PC-9 (cell line): ENCODE measurements around the gene P2RX5.

ENCODE experiments used
- EZH2 ChIP-seq: fragments of 200-600 bp; sonication (generic); IDR thresholded peaks from 2 replicates; pipeline ENCODE4 v1.8.0; 2017; ENCODE audit warnings: antibody characterized with exemption, low read depth
- TF ChIP-seq, protein P1 (sequence below): fragments of 200-600 bp; sonication (generic); conservative IDR thresholded peaks from 2 replicates; pipeline ENCODE4 v1.6.1; 2017; ENCODE audit warnings: mixed run types, antibody characterized with exemption, mild to moderate bottlenecking, moderate library complexity

DNA sequence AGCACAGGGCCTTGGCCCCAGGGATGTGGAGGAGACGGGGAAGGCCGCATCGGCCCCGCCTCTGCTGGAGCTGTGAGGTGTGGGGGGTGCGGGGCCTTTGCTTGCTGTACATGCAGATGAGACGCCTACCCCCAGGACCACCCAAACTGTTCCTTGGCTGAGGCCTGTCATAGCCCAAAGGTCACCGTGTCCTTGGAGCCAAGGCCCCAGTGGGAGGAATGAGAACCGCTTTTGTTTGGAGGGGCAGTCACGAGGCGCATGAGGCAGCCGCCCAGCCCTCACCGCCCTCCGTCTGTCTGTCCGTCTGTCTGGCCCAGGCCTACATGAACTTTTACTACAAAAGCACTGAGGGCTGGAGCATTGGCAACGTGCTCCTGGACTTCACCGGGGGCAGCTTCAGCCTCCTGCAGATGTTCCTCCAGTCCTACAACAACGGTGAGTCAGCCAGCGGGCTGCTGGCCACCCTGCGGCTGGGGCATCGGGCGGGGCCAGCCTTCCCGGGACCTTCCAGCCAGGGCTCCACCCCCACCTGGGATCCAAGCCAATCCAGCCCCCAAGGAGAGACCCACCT is 36.3 kb downstream of the P2RX5 start:
- TF ChIP-seq, protein P1, sequence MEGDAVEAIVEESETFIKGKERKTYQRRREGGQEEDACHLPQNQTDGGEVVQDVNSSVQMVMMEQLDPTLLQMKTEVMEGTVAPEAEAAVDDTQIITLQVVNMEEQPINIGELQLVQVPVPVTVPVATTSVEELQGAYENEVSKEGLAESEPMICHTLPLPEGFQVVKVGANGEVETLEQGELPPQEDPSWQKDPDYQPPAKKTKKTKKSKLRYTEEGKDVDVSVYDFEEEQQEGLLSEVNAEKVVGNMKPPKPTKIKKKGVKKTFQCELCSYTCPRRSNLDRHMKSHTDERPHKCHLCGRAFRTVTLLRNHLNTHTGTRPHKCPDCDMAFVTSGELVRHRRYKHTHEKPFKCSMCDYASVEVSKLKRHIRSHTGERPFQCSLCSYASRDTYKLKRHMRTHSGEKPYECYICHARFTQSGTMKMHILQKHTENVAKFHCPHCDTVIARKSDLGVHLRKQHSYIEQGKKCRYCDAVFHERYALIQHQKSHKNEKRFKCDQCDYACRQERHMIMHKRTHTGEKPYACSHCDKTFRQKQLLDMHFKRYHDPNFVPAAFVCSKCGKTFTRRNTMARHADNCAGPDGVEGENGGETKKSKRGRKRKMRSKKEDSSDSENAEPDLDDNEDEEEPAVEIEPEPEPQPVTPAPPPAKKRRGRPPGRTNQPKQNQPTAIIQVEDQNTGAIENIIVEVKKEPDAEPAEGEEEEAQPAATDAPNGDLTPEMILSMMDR: no peak
- TF ChIP-seq EZH2: no peak
